Measurements from ENCODE around the gene TMEM168.

DNA sequence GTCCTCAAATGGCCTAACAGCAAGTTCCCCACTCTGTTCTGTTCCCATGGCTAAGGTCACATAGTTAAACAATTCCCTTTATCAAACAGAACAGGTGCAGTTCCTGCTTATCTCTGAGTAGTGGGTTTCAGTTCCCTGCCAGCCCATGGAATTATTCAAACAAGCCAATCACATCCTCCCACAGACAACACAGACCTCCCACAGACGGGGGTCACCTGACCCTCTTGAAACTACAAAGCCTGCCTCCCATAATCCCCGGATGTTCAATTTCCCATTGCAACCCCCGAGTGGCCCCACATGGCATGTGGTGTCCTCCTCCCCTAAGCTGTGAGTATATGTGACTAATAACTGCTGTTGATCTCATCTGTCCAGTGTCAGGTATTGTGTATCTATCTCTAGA, 64.1 kb downstream of the TMEM168 start:
- TF ChIP-seq, protein P1, sequence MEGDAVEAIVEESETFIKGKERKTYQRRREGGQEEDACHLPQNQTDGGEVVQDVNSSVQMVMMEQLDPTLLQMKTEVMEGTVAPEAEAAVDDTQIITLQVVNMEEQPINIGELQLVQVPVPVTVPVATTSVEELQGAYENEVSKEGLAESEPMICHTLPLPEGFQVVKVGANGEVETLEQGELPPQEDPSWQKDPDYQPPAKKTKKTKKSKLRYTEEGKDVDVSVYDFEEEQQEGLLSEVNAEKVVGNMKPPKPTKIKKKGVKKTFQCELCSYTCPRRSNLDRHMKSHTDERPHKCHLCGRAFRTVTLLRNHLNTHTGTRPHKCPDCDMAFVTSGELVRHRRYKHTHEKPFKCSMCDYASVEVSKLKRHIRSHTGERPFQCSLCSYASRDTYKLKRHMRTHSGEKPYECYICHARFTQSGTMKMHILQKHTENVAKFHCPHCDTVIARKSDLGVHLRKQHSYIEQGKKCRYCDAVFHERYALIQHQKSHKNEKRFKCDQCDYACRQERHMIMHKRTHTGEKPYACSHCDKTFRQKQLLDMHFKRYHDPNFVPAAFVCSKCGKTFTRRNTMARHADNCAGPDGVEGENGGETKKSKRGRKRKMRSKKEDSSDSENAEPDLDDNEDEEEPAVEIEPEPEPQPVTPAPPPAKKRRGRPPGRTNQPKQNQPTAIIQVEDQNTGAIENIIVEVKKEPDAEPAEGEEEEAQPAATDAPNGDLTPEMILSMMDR (IDR thresholded peaks at IDR 0.05) = no peak
- no peak for TF ChIP-seq POLR2A (IDR thresholded peaks at IDR 0.05)
